MM.1S (cell line): ENCODE measurements around the gene EDEM3.
"Not testable (repeated sequence)": the region's sequence is repeated elsewhere in the genome, so short reads cannot be mapped to it uniquely, and the experiment has no call there.

Experiments
- DNase-seq: peaks from one replicate; pipeline ENCODE4 v3.0.0-alpha.2; 2015
- H2AFZ ChIP-seq: fragments of 300-600 bp; sonication (generic); 2 replicates; pipeline ENCODE4 v1.6.0; 2016; ENCODE audit warnings: antibody characterized with exemption, low read length
- H3F3A ChIP-seq: fragments of 300-600 bp; sonication (generic); 2 replicates; pipeline ENCODE4 v1.6.1; 2016; ENCODE audit warnings: mild to moderate bottlenecking, antibody characterized with exemption, low read length, moderate library complexity, mixed read lengths; ENCODE audit not compliant: insufficient read depth
- H3K27ac ChIP-seq: fragments of 300-600 bp; sonication (generic); 2 replicates; pipeline ENCODE4 v1.5.1; 2016; ENCODE audit warnings: mild to moderate bottlenecking, low read length
- H3K27me3 ChIP-seq: fragments of 300-600 bp; sonication (generic); replicated peaks from 2 replicates; pipeline ENCODE4 v1.6.0; 2016; ENCODE audit warnings: low read length; ENCODE audit not compliant: insufficient read depth
- H3K36me3 ChIP-seq: fragments of 300-600 bp; sonication (generic); replicated peaks from 2 replicates; pipeline ENCODE4 v1.6.1; 2016; ENCODE audit warnings: mild to moderate bottlenecking, low read length, mixed read lengths; ENCODE audit not compliant: insufficient read depth
- H3K4me1 ChIP-seq: fragments of 300-600 bp; sonication (generic); 2 replicates; pipeline ENCODE4 v1.6.1; 2016; ENCODE audit warnings: low read length, mixed read lengths
- H3K4me2 ChIP-seq: fragments of 300-600 bp; sonication (generic); 2 replicates; pipeline ENCODE4 v1.6.0; 2016; ENCODE audit warnings: low read depth, low read length
- H3K4me3 ChIP-seq: fragments of 300-600 bp; sonication (generic); 2 replicates; pipeline ENCODE4 v1.5.1; 2016; ENCODE audit warnings: low read length, mixed read lengths
- H3K79me2 ChIP-seq: fragments of 300-600 bp; sonication (generic); 2 replicates; pipeline ENCODE4 v1.6.1; 2016; ENCODE audit warnings: mixed run types, low read length, mixed read lengths
- H3K9ac ChIP-seq: fragments of 300-600 bp; sonication (generic); 2 replicates; pipeline ENCODE4 v1.6.1; 2016; ENCODE audit warnings: low read length, mixed read lengths
- H3K9me2 ChIP-seq: fragments of 300-600 bp; sonication (generic); replicated peaks from 2 replicates; pipeline ENCODE4 v1.6.1; 2016; ENCODE audit warnings: mild to moderate bottlenecking, low read length, mixed read lengths; ENCODE audit not compliant: insufficient read depth
- H3K9me3 ChIP-seq: fragments of 300-600 bp; sonication (generic); replicated peaks from 2 replicates; pipeline ENCODE4 v1.6.1; 2016; ENCODE audit warnings: mild to moderate bottlenecking, low read length, mixed read lengths; ENCODE audit not compliant: insufficient read depth
- H4K20me1 ChIP-seq: fragments of 300-600 bp; sonication (generic); 2 replicates; pipeline ENCODE4 v1.6.1; 2016; ENCODE audit warnings: mild to moderate bottlenecking, low read length, moderate library complexity, mixed read lengths; ENCODE audit not compliant: insufficient read depth
- CTCF ChIP-seq: fragments of 300-600 bp; sonication (generic); IDR thresholded peaks from 2 replicates; pipeline ENCODE4 v1.5.1; 2016; ENCODE audit warnings: antibody characterized with exemption, low read length, mixed read lengths
- EZH2 ChIP-seq: fragments of 300-600 bp; sonication (generic); optimal IDR thresholded peaks from 2 replicates; pipeline ENCODE3; 2017; ENCODE audit warnings: low read depth, mild to moderate bottlenecking, antibody characterized with exemption, low read length, mixed read lengths
- EZH2phosphoT487 ChIP-seq: fragments of 300-600 bp; sonication (generic); IDR thresholded peaks from 2 replicates; pipeline ENCODE4 v1.6.1; 2018; ENCODE audit warnings: antibody characterized with exemption, low read length

EDEM3 gene

GRCh38 chr1:184769241-184769640 lies 14.6 kb upstream of the EDEM3 start:
- no peaks in the 10 kb centered on the region for H4K20me1 ChIP-seq
- no peaks in the 10 kb centered on the region for H3K79me2 ChIP-seq
- TF ChIP-seq CTCF (no peak), EZH2phosphoT487 (no peak), EZH2 (no peak)
- H3K9me2 ChIP-seq: no peaks in the 10 kb centered on the region
- H3K27ac ChIP-seq: no peak overlapping the region
- H3K9ac ChIP-seq: no peak overlapping the region
- H3K9me3 ChIP-seq: no peaks in the 10 kb centered on the region
- H3K4me2 ChIP-seq: no peak overlapping the region
- no peaks in the 10 kb centered on the region for H3F3A ChIP-seq
- no peak for DNase-seq
- no peak overlapping the region for H2AFZ ChIP-seq
- H3K4me1 ChIP-seq: no peaks in the 10 kb centered on the region
- H3K4me3 ChIP-seq: no peak overlapping the region
- no peaks in the 10 kb centered on the region for H3K36me3 ChIP-seq
- H3K27me3 ChIP-seq: no peaks in the 10 kb centered on the region

- no peak overlapping the region for H3K27ac ChIP-seq
- no peak for TF ChIP-seq EZH2
- no peaks in the 10 kb centered on the region for H4K20me1 ChIP-seq
Measured at GRCh38 chr1:184768467-184768866, 13.8 kb upstream of the EDEM3 start.

GRCh38 chr1:184767591-184767990 lies 12.9 kb upstream of the EDEM3 start:
- H3K4me1 ChIP-seq: no peaks in the 10 kb centered on the region
- no peaks in the 10 kb centered on the region for H3K27me3 ChIP-seq
- H3K4me3 ChIP-seq: no peak overlapping the region
- no peak overlapping the region for H3K4me2 ChIP-seq
- no peak overlapping the region for H3K27ac ChIP-seq
- no peaks in the 10 kb centered on the region for H3K9me3 ChIP-seq
- no peaks in the 10 kb centered on the region for H4K20me1 ChIP-seq
- H3K9ac ChIP-seq: no peak overlapping the region
- DNase-seq: no peak
- no peak overlapping the region for H2AFZ ChIP-seq
- H3K9me2 ChIP-seq: no peaks in the 10 kb centered on the region
- no peaks in the 10 kb centered on the region for H3F3A ChIP-seq
- H3K79me2 ChIP-seq: no peaks in the 10 kb centered on the region
- TF ChIP-seq EZH2phosphoT487: no peak
- TF ChIP-seq EZH2: no peak
- TF ChIP-seq CTCF: no peak
- H3K36me3 ChIP-seq: no peaks in the 10 kb centered on the region

More at GRCh38 chr1:184768467-184768866, 13.8 kb upstream of the EDEM3 start:
- no peaks in the 10 kb centered on the region for H3K9me2 ChIP-seq
- H3K79me2 ChIP-seq: no peaks in the 10 kb centered on the region
- no peak for DNase-seq
- no peak overlapping the region for H3K4me2 ChIP-seq
- H3K9ac ChIP-seq: no peak overlapping the region
- H3K4me1 ChIP-seq: no peaks in the 10 kb centered on the region
- no peaks in the 10 kb centered on the region for H3K9me3 ChIP-seq
- H3K27me3 ChIP-seq: no peaks in the 10 kb centered on the region
- no peak overlapping the region for H2AFZ ChIP-seq
- H3K36me3 ChIP-seq: no peaks in the 10 kb centered on the region
- H3K4me3 ChIP-seq: no peak overlapping the region
- no peaks in the 10 kb centered on the region for H3F3A ChIP-seq

GRCh38 chr1:184764483-184764882 lies 9.8 kb upstream of the EDEM3 start:
- Histone ChIP-seq H4K20me1 (no peaks in the 10 kb centered on the region), H3K36me3 (no peaks in the 10 kb centered on the region), H3K4me1 (no peaks in the 10 kb centered on the region), H3K4me3 (no peak overlapping the region), H3K27ac (no peak overlapping the region), H3K9me2 (no peaks in the 10 kb centered on the region), H3K9me3 (no peaks in the 10 kb centered on the region), H3K79me2 (no peaks in the 10 kb centered on the region), H2AFZ (no peak overlapping the region), H3F3A (no peaks in the 10 kb centered on the region), H3K9ac (no peak overlapping the region), H3K4me2 (no peak overlapping the region), H3K27me3 (no peaks in the 10 kb centered on the region)
- no peak for TF ChIP-seq EZH2
- no peak for TF ChIP-seq EZH2phosphoT487
- TF ChIP-seq CTCF: no peak
- DNase-seq: no peak

- not testable (repeated sequence) for H3K36me3 ChIP-seq, H3K9me2 ChIP-seq, H3K27me3 ChIP-seq, H4K20me1 ChIP-seq, H2AFZ ChIP-seq, H3K9ac ChIP-seq, H3K4me3 ChIP-seq, H3F3A ChIP-seq, H3K9me3 ChIP-seq, H3K4me1 ChIP-seq, H3K79me2 ChIP-seq, DNase-seq, H3K27ac ChIP-seq, H3K4me2 ChIP-seq
Measured at GRCh38 chr1:184763520-184763919, 8.9 kb upstream of the EDEM3 start.
